ENCODE measurements around the gene COX20.

The COX20 gene

DNA sequence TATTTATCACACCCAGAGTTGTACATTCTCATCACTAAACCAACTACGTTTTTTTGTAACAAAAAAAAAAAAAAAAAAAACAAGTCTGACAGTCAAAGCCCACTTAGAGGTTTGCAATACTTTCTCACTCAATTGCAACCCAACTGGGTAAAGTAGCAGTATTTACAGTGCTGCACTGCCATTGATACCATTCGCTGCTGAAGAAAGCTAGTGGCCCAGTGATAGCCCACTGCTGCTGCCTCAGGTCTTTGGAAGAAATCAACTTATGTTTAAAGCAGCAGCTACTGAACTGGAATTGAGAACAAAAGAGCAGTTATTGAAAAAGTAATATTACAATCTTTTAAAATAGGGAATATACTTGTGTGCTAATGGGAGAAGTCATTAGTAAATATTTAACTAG is 26.2 kb downstream of the COX20 start:
- peak overlapping the region; percentile 99 for H3K9ac ChIP-seq (ENCODE audit: low read length)
- peaks cover 61% of the 10 kb centered on the region for H3K36me3 ChIP-seq (ENCODE audit: low read length)
- H3K4me2 ChIP-seq (ENCODE audit: low read depth, low read length, poor library complexity, severe bottlenecking) = peak overlapping the region; percentile 93
- TF ChIP-seq, protein P1, sequence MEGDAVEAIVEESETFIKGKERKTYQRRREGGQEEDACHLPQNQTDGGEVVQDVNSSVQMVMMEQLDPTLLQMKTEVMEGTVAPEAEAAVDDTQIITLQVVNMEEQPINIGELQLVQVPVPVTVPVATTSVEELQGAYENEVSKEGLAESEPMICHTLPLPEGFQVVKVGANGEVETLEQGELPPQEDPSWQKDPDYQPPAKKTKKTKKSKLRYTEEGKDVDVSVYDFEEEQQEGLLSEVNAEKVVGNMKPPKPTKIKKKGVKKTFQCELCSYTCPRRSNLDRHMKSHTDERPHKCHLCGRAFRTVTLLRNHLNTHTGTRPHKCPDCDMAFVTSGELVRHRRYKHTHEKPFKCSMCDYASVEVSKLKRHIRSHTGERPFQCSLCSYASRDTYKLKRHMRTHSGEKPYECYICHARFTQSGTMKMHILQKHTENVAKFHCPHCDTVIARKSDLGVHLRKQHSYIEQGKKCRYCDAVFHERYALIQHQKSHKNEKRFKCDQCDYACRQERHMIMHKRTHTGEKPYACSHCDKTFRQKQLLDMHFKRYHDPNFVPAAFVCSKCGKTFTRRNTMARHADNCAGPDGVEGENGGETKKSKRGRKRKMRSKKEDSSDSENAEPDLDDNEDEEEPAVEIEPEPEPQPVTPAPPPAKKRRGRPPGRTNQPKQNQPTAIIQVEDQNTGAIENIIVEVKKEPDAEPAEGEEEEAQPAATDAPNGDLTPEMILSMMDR (IDR thresholded peaks at IDR 0.05; ENCODE audit: insufficient read depth, low read length, poor library complexity, severe bottlenecking) = no peak
- no peak for TF ChIP-seq EZH2phosphoT487 (conservative IDR thresholded peaks at IDR 0.05; ENCODE audit: low read length)
- H3K27me3 ChIP-seq (ENCODE audit: low read length) = no peaks in the 10 kb centered on the region
- no peak overlapping the region for H2AFZ ChIP-seq (ENCODE audit: low read depth, low read length, severe bottlenecking)
- H4K20me1 ChIP-seq (ENCODE audit: low read depth, low read length) = peaks cover 60% of the 10 kb centered on the region
- H3K4me3 ChIP-seq (ENCODE audit: insufficient read depth, low read length, poor library complexity, severe bottlenecking) = peak overlapping the region; percentile 100
- peaks cover 76% of the 10 kb centered on the region for H3K79me2 ChIP-seq (ENCODE audit: insufficient read depth, low read length)
- H3K9me3 ChIP-seq (ENCODE audit: insufficient read depth, low read length) = no peaks in the 10 kb centered on the region
- H3K9me2 ChIP-seq (replicated peaks; ENCODE audit: insufficient read depth, low read length) = no peaks in the 10 kb centered on the region
- H3K27ac ChIP-seq (ENCODE audit: low read depth, low read length) = peak overlapping the region; percentile 75; the same call in 1 of the 2 replicates
- peaks cover 68% of the 10 kb centered on the region for H3F3A ChIP-seq (ENCODE audit: insufficient read depth)

- H3F3A ChIP-seq (ENCODE audit: insufficient read depth) = peaks cover 62% of the 10 kb centered on the region
- H3K4me3 ChIP-seq (ENCODE audit: insufficient read depth, low read length, poor library complexity, severe bottlenecking) = peak overlapping the region; percentile 100
- H2AFZ ChIP-seq (ENCODE audit: low read depth, low read length, severe bottlenecking) = no peak overlapping the region
- H3K9ac ChIP-seq (ENCODE audit: low read length) = peak overlapping the region; percentile 99
- H3K9me2 ChIP-seq (replicated peaks; ENCODE audit: insufficient read depth, low read length) = no peaks in the 10 kb centered on the region
- peaks cover 54% of the 10 kb centered on the region for H4K20me1 ChIP-seq (ENCODE audit: low read depth, low read length)
- H3K4me2 ChIP-seq (ENCODE audit: low read depth, low read length, poor library complexity, severe bottlenecking) = peak overlapping the region; percentile 93
- no peaks in the 10 kb centered on the region for H3K9me3 ChIP-seq (ENCODE audit: insufficient read depth, low read length)
- TF ChIP-seq, protein P1 (IDR thresholded peaks at IDR 0.05; ENCODE audit: insufficient read depth, low read length, poor library complexity, severe bottlenecking) = no peak
- TF ChIP-seq EZH2phosphoT487 (conservative IDR thresholded peaks at IDR 0.05; ENCODE audit: low read length) = no peak
- no peaks in the 10 kb centered on the region for H3K27me3 ChIP-seq (ENCODE audit: low read length)
- H3K27ac ChIP-seq (ENCODE audit: low read depth, low read length) = peak overlapping the region; percentile 75
- peaks cover 69% of the 10 kb centered on the region for H3K79me2 ChIP-seq (ENCODE audit: insufficient read depth, low read length)
- H3K36me3 ChIP-seq (ENCODE audit: low read length) = peaks cover 55% of the 10 kb centered on the region
Observed at GRCh38 chr1:244862354-244862698, 26.9 kb downstream of the COX20 start.

DNA sequence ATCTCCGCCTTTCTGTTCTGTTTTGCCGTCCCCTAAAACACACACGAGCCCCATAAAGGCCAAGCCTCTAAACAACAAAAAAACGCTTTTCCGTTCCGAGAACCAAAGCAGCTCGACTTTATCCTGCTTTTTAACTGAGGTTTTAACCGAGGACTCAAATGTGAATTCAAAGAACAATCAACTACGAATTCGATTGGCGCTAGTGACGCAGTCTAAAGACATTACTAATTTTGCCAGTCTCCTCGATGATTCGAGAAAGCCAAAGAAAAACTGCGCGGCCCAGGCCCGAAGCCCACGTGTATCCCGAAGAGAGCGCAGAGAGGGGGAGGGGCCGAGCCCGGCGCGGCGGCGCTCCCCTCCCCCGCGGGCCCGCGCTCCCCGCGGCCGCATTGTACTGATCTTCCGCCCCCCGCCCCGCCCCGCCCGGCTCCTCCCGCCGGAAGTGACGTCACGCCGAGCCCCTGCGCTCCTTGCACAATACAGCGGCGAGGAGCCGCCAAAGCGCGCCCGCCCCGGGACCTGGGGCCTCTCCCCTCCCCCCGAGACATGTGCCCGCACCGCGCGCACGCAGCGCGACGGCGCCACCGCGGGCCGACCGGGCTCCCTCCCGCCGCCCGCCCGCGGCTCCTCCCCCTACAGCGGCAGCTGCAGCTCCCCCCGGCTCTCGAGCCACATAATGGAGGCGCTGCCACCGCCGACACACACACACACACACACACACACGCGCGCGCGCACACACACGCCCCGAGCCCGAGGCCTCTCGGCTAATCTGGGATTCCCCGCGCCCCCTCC is 27.4 kb downstream of the COX20 start:
- Histone ChIP-seq H3K9me2 (replicated peaks; ENCODE audit: insufficient read depth, low read length) (no peaks in the 10 kb centered on the region), H3K9me3 (ENCODE audit: insufficient read depth, low read length) (no peaks in the 10 kb centered on the region), H4K20me1 (ENCODE audit: low read depth, low read length) (peaks cover 48% of the 10 kb centered on the region), H3K4me3 (ENCODE audit: insufficient read depth, low read length, poor library complexity, severe bottlenecking) (peak overlapping the region; percentile 100), H2AFZ (ENCODE audit: low read depth, low read length, severe bottlenecking) (no peak overlapping the region), H3K36me3 (ENCODE audit: low read length) (peaks cover 49% of the 10 kb centered on the region), H3K27ac (ENCODE audit: low read depth, low read length) (peak overlapping the region; percentile 90), H3K9ac (ENCODE audit: low read length) (peak overlapping the region; percentile 99), H3K27me3 (ENCODE audit: low read length) (no peaks in the 10 kb centered on the region), H3K79me2 (ENCODE audit: insufficient read depth, low read length) (peaks cover 64% of the 10 kb centered on the region), H3K4me2 (ENCODE audit: low read depth, low read length, poor library complexity, severe bottlenecking) (peak overlapping the region; percentile 93), H3F3A (ENCODE audit: insufficient read depth) (peaks cover 56% of the 10 kb centered on the region)
- no peak for TF ChIP-seq EZH2phosphoT487 (conservative IDR thresholded peaks at IDR 0.05; ENCODE audit: low read length)
- TF ChIP-seq, protein P1 (IDR thresholded peaks at IDR 0.05; ENCODE audit: insufficient read depth, low read length, poor library complexity, severe bottlenecking) = no peak

All from SU-DHL-6 (cell line).